GM04504 (cell line): ENCODE results near the gene CYP4B1.
"Not testable (repeated sequence)": the region's sequence is repeated elsewhere in the genome, so short reads cannot be mapped to it uniquely, and the experiment has no call there.

ENCODE experiments used
- DNase-seq: peaks from one replicate; pipeline ENCODE4 v3.0.0-alpha.2; 2012; ENCODE audit warnings: low read depth

CYP4B1 gene

GRCh38 chr1:46798810-46799209 is at the start of gene CYP4B1:
CYP4B1 (plus strand) TSS chr1:46799046; CDS start chr1:46799082, 36 bp downstream.
- no peak for DNase-seq

GRCh38 chr1:46749404-46749803 is 49.4 kb upstream of the CYP4B1 start:
- DNase-seq: no peak

DNA sequence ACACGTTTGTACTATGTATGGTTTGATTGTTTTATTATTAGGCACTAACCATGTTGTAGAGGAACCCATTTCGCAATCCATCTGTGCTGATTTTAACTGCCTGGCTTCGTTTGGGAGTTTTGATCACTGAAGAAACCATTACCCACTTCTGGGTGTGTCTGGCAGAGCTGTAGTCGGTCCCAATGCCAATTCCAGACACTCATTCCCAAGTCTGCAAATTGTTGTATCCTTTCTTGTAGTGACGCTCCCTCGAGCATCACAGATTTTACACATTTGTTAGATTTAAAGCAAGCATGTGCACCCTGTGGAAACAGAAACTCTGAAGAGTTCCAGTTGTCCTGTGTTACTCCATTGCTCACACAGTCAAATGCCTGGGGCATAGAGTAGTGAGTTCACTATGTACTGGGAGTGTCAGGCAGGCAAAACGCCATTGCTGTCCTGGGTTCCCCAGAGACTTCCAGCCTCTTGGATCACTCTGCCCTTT is 48.9 kb upstream of the CYP4B1 start:
- DNase-seq: no peak

GRCh38 chr1:46753985-46754384 is 44.9 kb upstream of the CYP4B1 start:
- no peak for DNase-seq

GRCh38 chr1:46754707-46755106 is 44.1 kb upstream of the CYP4B1 start:
- not testable (repeated sequence) for DNase-seq

DNA sequence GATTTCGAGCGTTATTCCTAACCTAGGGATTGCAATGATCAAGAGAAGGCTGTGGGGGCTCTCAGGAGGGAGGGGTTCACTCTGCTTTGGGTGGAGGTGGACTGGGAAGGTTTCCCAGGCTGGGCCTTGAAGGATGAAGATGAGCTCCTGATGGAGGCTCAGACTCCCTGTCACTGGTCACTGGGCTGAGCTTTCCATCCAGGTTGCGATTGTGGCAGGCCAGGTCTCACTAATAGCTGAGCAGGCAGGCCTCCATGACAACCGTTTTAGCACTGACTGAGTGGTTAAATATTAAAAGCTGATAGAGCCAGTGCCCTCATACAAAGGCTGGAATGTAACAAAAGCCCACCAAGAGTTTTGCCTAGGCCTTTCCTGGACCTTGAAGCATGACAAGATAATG is 43.7 kb upstream of the CYP4B1 start:
- DNase-seq: no peak

GRCh38 chr1:46757247-46757955 is 41.4 kb upstream of the CYP4B1 start:
- DNase-seq: no peak

DNA sequence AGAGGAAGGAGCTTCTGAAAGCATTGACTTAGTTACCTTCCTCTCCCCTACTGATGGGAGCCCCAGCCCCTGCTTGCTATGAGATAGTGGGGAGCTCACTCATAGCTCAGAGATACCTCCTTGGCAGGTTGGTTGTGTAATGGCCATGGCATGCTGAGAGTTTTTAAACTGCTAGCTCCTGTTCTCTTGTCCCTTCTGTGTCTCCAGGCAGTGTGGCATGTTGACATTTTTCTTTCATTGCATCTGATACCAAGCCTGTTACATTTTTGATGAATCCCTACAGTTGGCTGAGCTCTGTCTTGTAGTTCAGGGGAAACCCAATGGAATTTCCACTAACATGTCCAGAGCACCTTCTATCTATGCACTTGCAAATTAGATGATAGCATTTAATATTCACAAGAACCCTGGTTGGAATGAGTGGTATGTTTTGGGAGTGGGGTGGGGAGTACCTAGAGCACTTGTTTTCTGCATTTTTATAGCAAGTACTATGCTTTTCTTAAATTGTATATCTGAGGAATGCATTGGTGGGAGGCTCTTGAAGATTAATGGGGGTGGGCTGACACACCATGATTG is 40.8 kb upstream of the CYP4B1 start:
- no peak for DNase-seq

- DNase-seq: no peak
These were observed 38.2 kb upstream of the CYP4B1 start for GRCh38 chr1:46760558-46761166.

- DNase-seq: no peak
These were observed 37.1 kb upstream of the CYP4B1 start for GRCh38 chr1:46761740-46762139.

DNA sequence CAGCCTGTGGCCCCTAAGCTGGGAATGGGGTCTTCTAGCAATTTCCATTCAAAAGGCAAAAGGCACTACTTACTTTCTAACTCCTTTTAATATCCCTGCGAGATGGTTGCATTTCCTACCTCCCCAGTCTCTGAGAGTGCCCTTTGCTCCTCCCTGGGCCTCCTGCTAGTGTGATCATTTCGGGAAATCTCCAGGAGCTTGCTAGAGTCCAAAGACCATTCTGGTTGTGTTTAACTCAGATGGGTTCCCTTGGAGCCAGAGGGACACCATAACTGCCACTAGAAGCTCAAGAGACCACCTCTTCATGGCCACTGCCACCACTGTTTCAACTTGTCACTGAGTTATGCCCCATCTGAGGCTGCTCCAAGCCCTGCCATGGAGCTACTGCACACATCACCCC is 34.4 kb upstream of the CYP4B1 start:
- DNase-seq: no peak

DNA sequence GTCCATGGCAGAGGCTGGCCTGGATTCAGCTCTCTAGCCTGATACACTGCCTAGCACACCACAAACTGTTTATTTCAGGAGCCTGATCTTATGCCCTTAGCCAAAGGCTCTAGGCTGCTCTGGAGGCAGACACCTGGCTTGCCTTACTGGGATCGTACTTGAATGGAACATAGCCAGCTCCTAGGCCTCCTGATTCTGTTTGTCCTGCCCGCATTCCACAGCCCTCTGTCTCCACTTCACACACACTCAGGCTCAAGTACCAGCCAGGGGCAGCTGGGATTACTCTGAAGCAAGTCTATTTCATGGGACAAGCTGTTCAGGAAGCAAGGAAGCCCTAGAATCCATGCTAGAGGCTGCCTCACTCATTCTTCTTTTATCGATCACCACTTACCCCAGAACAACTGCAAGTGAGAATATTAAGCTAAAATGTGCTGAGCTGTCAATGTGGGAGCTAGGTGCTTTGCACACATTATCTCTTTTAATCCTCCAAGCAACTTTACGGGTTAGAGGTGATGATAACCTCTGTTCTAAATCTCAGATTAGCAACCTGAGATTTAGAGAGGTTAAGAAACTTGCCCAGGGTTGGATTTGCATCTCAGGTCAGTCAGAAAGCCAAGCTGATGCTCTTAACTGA is 31.1 kb upstream of the CYP4B1 start:
- no peak for DNase-seq

GRCh38 chr1:46768445-46768844 is 30.4 kb upstream of the CYP4B1 start:
- no peak for DNase-seq

- DNase-seq: no peak
These were observed 29.7 kb upstream of the CYP4B1 start for GRCh38 chr1:46769028-46769740.

DNA sequence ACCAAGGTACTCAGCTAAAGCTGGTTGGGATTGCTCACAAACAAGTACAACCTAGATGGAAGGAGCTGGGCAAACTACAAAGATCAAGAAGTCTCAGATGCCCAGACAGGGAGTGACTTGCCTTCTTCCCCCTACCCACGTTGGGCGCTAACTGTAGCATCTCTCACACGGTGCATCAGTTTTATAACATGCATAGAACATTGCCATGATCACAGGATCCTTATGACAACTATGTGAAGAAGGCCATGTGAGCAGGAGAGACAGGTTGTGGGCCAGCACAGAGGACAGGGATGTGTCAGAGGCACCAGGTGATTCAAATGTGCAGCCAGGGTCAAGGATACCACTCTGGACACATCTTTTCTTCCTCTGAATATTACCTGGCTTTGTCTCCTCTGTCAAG is 28.3 kb upstream of the CYP4B1 start:
- DNase-seq: no peak

GRCh38 chr1:46772571-46772970 is 26.3 kb upstream of the CYP4B1 start:
- no peak for DNase-seq

DNA sequence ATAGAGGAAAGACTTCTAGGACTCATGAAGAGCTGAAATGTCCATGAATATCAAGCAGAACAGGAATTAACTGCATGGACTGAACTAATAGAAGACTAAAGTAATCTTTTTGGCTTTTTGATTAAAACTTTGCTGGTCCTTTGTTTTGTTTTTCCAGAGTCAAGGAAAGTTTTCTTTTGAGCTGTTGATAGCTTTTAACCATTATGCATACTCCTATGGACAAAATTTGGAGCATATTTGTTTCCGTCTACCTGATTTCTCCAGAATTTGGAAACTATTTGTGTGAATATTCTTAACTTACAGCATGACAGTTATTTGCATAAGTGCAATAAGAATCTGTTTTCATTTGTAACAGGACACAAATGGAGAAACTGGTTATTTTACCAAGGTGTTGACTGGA is 24.5 kb upstream of the CYP4B1 start:
- DNase-seq: no peak

- DNase-seq: not testable (repeated sequence)
These were observed 20.4 kb upstream of the CYP4B1 start for GRCh38 chr1:46778456-46778855.

DNA sequence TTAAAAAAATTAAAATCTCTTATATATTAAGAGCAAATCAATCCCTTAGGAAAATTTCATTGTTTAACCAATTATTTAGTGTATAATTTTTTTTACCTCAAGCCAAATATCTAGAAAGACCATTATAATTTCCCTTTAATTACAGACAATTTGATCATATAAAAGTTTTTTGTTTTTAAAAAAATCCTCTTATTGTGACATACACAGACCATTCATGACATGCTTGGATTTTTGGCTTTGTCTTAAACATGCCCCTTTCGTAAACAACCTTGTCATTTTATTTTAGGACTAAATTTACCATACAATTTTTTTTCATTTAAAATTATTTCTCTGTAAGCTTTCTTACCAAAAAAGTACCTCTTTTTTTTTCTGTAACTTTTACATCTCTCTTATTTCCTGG is 14.2 kb upstream of the CYP4B1 start:
- no peak for DNase-seq

DNA sequence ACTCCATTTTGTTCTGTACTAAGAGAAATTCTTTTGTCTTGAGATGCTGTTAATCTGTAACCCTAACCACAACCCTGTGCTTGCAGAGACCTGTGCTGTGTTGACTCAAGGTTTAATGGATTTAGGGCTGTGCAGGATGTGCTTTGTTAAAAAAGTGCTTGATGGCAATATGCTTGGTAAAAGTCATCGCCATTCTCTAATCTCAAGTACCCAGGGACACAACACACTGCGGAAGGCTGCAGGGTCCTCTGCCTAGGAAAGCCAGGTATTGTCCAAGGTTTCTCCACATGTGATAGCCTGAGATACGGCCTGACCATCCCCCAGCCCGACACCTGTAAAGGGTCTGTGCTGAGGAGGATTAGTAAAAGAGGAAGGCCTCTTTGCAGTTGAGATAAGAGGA is 10.2 kb upstream of the CYP4B1 start:
- DNase-seq: not testable (repeated sequence)

DNA sequence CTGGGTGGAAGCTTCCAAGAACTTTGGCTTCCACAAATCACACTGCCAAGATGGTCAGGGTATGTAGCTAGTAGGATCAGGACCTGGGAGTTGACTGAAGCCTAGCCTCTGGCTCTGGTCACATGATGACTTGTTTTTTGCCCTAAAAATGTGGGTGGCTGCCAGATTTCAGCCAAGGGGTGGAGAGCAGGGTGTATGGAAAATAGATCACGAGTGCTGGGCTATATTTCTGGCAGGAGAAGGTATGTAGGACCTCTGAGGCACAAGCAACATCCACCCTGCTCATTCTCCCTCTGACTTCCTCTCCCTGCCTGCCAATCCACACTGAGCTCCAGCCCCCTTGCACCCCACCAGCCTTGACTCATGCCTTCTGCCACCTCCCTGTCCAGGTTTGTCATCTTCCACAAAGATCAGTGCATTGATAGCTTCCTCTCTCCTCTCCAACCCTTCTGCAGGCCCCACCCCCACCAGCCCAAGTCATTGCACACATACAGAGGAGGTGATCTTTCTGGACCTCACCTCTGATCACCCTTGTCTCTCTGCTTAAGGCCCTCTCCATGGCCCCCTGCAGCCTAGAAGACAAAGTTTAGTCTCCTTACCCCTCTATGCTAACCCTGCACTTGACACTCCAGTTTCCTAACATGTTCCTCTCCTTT is 8.3 kb upstream of the CYP4B1 start:
- no peak for DNase-seq

DNA sequence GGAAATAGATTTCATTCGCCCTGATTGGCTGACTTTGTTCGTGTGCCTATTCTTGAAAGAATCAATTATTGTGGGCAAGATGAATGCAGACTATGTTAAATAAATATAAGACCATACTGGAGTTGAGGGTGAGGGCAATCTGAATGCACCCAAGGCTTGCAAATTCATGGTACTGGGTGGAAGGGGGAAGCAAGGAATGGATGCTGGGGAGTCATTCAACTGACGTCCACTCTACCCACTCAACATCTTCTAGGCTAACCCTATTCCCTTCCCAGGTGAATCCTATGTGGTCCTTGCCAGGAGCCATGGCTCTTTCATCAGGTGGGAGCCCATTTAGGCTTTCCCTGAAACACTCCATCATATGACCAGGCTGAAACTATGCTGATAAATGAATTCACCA is 5.7 kb upstream of the CYP4B1 start:
- DNase-seq: no peak
